Suprapubic skin (tissue), 4 donors: ENCODE data around the gene OR51F2.
"Not testable (repeated sequence)": the region's sequence is repeated elsewhere in the genome, so short reads cannot be mapped to it uniquely, and the experiment has no call there.

ENCODE experiments used
- CTCF ChIP-seq, 2 donors: fragments of 200-600 bp in 1 of 2; fragments of 450-650 bp in 1 of 2; sonication (generic) in 1 of 2; IDR thresholded peaks; one replicate each; pipeline ENCODE4 v1.5.1; 2016 to 2019; ENCODE audit warnings: antibody characterized with exemption in 2 of 2, mild to moderate bottlenecking in 1 of 2, moderate library complexity in 1 of 2
- EP300 ChIP-seq: sonication (generic); formaldehyde crosslinking; IDR thresholded peaks from one replicate; pipeline ENCODE4 v1.6.1; 2017; ENCODE audit warnings: antibody characterized with exemption
- POLR2A ChIP-seq, 2 donors: fragments of 450-650 bp; IDR thresholded peaks; one replicate each; pipeline ENCODE4 v1.6.1; 2017; ENCODE audit warnings: antibody characterized with exemption in 2 of 2, mild to moderate bottlenecking in 2 of 2, moderate library complexity in 2 of 2
- POLR2AphosphoS5 ChIP-seq, 3 donors: sonication (generic); formaldehyde crosslinking; IDR thresholded peaks; one replicate each; pipeline ENCODE4 v1.6.1; 2017; ENCODE audit warnings: antibody characterized with exemption in 3 of 3

DNA sequence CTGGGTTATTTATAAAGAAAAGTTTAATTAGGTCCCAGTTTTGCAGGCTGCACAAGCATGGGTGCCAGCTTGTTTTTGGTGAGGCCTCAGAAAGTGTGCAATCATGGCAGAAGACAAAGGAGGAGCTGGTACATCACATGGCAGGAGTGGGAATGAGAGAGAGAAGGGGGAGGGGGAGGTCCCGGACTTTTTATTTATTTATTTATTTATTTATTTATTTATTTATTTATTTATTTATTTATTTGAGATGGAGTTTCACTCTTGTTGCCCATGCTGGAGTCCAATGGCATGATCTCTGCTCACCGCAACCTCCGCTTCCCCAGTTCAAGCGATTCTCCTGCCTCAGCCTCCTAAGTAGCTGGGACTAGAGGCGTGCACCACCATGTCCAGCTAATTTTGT lies 19.8 kb upstream of the OR51F2 start:
- not testable (repeated sequence) for TF ChIP-seq CTCF (IDR thresholded peaks at IDR 0.05); EP300; POLR2AphosphoS5 (IDR thresholded peaks at IDR 0.05); POLR2A (IDR thresholded peaks at IDR 0.05)
